ENCODE results near the gene TRMT10A. TPM values are rescaled to one million over a fixed set of nuclear protein-coding genes. Genes with fewer than 3 reads are reported as not detected.

TRMT10A gene, protein sequence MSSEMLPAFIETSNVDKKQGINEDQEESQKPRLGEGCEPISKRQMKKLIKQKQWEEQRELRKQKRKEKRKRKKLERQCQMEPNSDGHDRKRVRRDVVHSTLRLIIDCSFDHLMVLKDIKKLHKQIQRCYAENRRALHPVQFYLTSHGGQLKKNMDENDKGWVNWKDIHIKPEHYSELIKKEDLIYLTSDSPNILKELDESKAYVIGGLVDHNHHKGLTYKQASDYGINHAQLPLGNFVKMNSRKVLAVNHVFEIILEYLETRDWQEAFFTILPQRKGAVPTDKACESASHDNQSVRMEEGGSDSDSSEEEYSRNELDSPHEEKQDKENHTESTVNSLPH
- 4.7 and 14.5 TPM in 2 replicates for total RNA-seq

GRCh38 chr4:99563310-99564186 lies at the start of gene TRMT10A:
Gene TRMT10A (minus strand): TSS chr4:99564039. CDS start chr4:99559338, 4,701 bp downstream.
- H3K79me2 ChIP-seq (ENCODE audit: insufficient read depth, low read length): no peaks in the 10 kb centered on the region
- DNase-seq (ENCODE audit: insufficient read length, low spot score, missing footprints): peak; percentile 94
- peak within 1 kb of the TSS; percentile 89 for H3K4me2 ChIP-seq (ENCODE audit: insufficient read depth, low read length)

GRCh38 chr4:99612704-99613103 lies 48.9 kb upstream of the TRMT10A start:
- TF ChIP-seq, protein P1, sequence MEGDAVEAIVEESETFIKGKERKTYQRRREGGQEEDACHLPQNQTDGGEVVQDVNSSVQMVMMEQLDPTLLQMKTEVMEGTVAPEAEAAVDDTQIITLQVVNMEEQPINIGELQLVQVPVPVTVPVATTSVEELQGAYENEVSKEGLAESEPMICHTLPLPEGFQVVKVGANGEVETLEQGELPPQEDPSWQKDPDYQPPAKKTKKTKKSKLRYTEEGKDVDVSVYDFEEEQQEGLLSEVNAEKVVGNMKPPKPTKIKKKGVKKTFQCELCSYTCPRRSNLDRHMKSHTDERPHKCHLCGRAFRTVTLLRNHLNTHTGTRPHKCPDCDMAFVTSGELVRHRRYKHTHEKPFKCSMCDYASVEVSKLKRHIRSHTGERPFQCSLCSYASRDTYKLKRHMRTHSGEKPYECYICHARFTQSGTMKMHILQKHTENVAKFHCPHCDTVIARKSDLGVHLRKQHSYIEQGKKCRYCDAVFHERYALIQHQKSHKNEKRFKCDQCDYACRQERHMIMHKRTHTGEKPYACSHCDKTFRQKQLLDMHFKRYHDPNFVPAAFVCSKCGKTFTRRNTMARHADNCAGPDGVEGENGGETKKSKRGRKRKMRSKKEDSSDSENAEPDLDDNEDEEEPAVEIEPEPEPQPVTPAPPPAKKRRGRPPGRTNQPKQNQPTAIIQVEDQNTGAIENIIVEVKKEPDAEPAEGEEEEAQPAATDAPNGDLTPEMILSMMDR (IDR thresholded peaks at IDR 0.05; ENCODE audit: extremely low read depth, low read depth, low read length): no peak
- no peak overlapping the region for H3K4me3 ChIP-seq (ENCODE audit: insufficient read depth, low read length)
- H3K27me3 ChIP-seq (ENCODE audit: insufficient read depth, low read length): no peaks in the 10 kb centered on the region
- no peaks in the 10 kb centered on the region for H3K4me1 ChIP-seq (ENCODE audit: insufficient read depth, low read length)
- no peak overlapping the region for H3K27ac ChIP-seq (ENCODE audit: low read depth, low read length)
- no peak overlapping the region for H2AFZ ChIP-seq (ENCODE audit: low read length)
- H3K36me3 ChIP-seq (ENCODE audit: insufficient read depth, low read length): no peaks in the 10 kb centered on the region
- H3K4me2 ChIP-seq (ENCODE audit: insufficient read depth, low read length): no peak overlapping the region
- H3K79me2 ChIP-seq (ENCODE audit: insufficient read depth, low read length): no peaks in the 10 kb centered on the region
- H4K20me1 ChIP-seq (ENCODE audit: insufficient read depth, low read length): no peaks in the 10 kb centered on the region
- DNase-seq (ENCODE audit: insufficient read length, low spot score, missing footprints): no peak
- no peaks in the 10 kb centered on the region for H3K9me3 ChIP-seq (ENCODE audit: low read depth, low read length)

More at GRCh38 chr4:99563310-99564186, at the start of gene TRMT10A:
- H3K4me1 ChIP-seq (ENCODE audit: insufficient read depth, low read length): peaks cover 5% of the 10 kb centered on the region
- peak within 1 kb of the TSS; percentile 98 for H3K4me3 ChIP-seq (ENCODE audit: insufficient read depth, low read length)
- no peaks in the 10 kb centered on the region for H3K9me3 ChIP-seq (ENCODE audit: low read depth, low read length)
- H2AFZ ChIP-seq (ENCODE audit: low read length): peak within 1 kb of the TSS; percentile 100
- TF ChIP-seq, protein P1 (IDR thresholded peaks at IDR 0.05; ENCODE audit: extremely low read depth, low read depth, low read length): no peak
- H3K36me3 ChIP-seq (ENCODE audit: insufficient read depth, low read length): no peaks in the 10 kb centered on the region
- no peaks in the 10 kb centered on the region for H3K27me3 ChIP-seq (ENCODE audit: insufficient read depth, low read length)
- H4K20me1 ChIP-seq (ENCODE audit: insufficient read depth, low read length): no peaks in the 10 kb centered on the region
- H3K27ac ChIP-seq (ENCODE audit: low read depth, low read length): peak within 1 kb of the TSS; percentile 99

- Histone ChIP-seq H3K9me3 (ENCODE audit: low read depth, low read length) (no peaks in the 10 kb centered on the region), H3K36me3 (ENCODE audit: insufficient read depth, low read length) (no peaks in the 10 kb centered on the region), H3K27ac (ENCODE audit: low read depth, low read length) (no peak overlapping the region), H3K4me1 (ENCODE audit: insufficient read depth, low read length) (no peaks in the 10 kb centered on the region), H3K4me3 (ENCODE audit: insufficient read depth, low read length) (no peak overlapping the region), H2AFZ (ENCODE audit: low read length) (no peak overlapping the region), H3K4me2 (ENCODE audit: insufficient read depth, low read length) (no peak overlapping the region), H4K20me1 (ENCODE audit: insufficient read depth, low read length) (no peaks in the 10 kb centered on the region), H3K79me2 (ENCODE audit: insufficient read depth, low read length) (no peaks in the 10 kb centered on the region), H3K27me3 (ENCODE audit: insufficient read depth, low read length) (no peaks in the 10 kb centered on the region)
- TF ChIP-seq, protein P1 (IDR thresholded peaks at IDR 0.05; ENCODE audit: extremely low read depth, low read depth, low read length): no peak
- DNase-seq (ENCODE audit: insufficient read length, low spot score, missing footprints): no peak
Observed at GRCh38 chr4:99612281-99612680, 48.4 kb upstream of the TRMT10A start.
